H1 (cell line): ENCODE data around the gene DHX36. TPM values are rescaled to one million over a fixed set of nuclear protein-coding genes. Genes with fewer than 3 reads are reported as not detected.

ENCODE experiments used
- CREB1 ChIP-seq: IDR thresholded peaks from 2 replicates; pipeline ENCODE4 v1.6.1; 2012; ENCODE audit warnings: inconsistent platforms
- EZH2 ChIP-seq: fragments of 200-600 bp; sonication (generic); IDR thresholded peaks from 2 replicates; pipeline ENCODE4 v1.7.1; 2012; ENCODE audit warnings: low read depth, mild to moderate bottlenecking, moderate library complexity, low read length, inconsistent platforms; ENCODE audit not compliant: severe bottlenecking
- JUN ChIP-seq: IDR thresholded peaks from 2 replicates; pipeline ENCODE4 v1.6.1; 2011; ENCODE audit warnings: low read depth, mild to moderate bottlenecking, improper control_type of control experiment, low read length
- NRF1 ChIP-seq: IDR thresholded peaks from 2 replicates; pipeline ENCODE4 v1.6.1; 2011; ENCODE audit warnings: mild to moderate bottlenecking, low read depth, low read length, improper control_type of control experiment
- SP2 ChIP-seq: IDR thresholded peaks from 2 replicates; pipeline ENCODE4 v1.6.1; 2012; ENCODE audit warnings: mild to moderate bottlenecking, low read length, inconsistent platforms
- TCF12 ChIP-seq: IDR thresholded peaks from 2 replicates; pipeline ENCODE4 v1.6.1; 2011; ENCODE audit warnings: low read depth, mild to moderate bottlenecking, low read length
- polyA plus RNA-seq, 7 experiments: library from polyadenylated mRNA; depleted of rRNA in 3 of 7; stranded (reverse) in 5 of 7; unstranded in 2 of 7; fragments of >200 nt in 5 of 7; fragments of 200-250 nt in 2 of 7; gene quantifications; 1 replicate in 5 of 7; 2 replicates in 1 of 7; 4 replicates in 1 of 7; pipeline versions ENCODE4 v1.2.1 to v1.2.3, GENCODE V29; 2011 to 2013; ENCODE audit warnings: missing spikeins in 2 of 7, mixed read lengths in 2 of 7
- total RNA-seq: library from RNA; stranded (reverse); fragmentation: NEBNext Ultra II Directional; extraction: Animal tissue kit (Norgen Biotek cat#: 25700); gene quantifications from 2 replicates; pipeline ENCODE4 v1.2.1, GENCODE V29; 2021

DHX36 gene
- total and polyA plus RNA-seq, 2 of the 8 experiments (the other 6 are each of a cell fraction or from before 2014, with no cell fraction given) = 44.9 to 131 TPM

- TF ChIP-seq TCF12 (no peak), EZH2 (no peak), CREB1 (no peak), NRF1 (no peak), SP2 (no peak), JUN (no peak)
These were observed 49.9 kb downstream of the DHX36 start (continued) for GRCh38 chr3:154274348-154274747.
